DND-41 (cell line): Measurements from ENCODE around the gene NPC1.

Source experiments
- ATAC-seq: fragments of 200-7000 bp; cut with Tn5 transposase; 3 replicates; pipeline ENCODE4 v1.9.1; 2021; ENCODE audit warnings: low read depth; ENCODE audit not compliant: insufficient read depth
- DNase-seq: peaks from one replicate; pipeline ENCODE4 v3.0.0-alpha.2; 2020
- H2AFZ ChIP-seq: 2 replicates; pipeline ENCODE4 v1.6.0; 2012; ENCODE audit warnings: low read depth, low read length
- H3K27ac ChIP-seq: 2 replicates; pipeline ENCODE4 v1.5.1; 2012; ENCODE audit warnings: low read length, inconsistent platforms
- H3K27me3 ChIP-seq: fragments of 200-600 bp; sonication (generic); 2 replicates; pipeline ENCODE4 v1.6.0; 2012; ENCODE audit warnings: low read length, mild to moderate bottlenecking, inconsistent platforms; ENCODE audit not compliant: insufficient read depth, poor library complexity
- H3K36me3 ChIP-seq: 2 replicates; pipeline ENCODE4 v1.5.1; 2012; ENCODE audit warnings: low read length, inconsistent platforms; ENCODE audit not compliant: insufficient read depth
- H3K4me1 ChIP-seq: 2 replicates; pipeline ENCODE4 v1.5.1; 2012; ENCODE audit warnings: mild to moderate bottlenecking, low read length; ENCODE audit not compliant: insufficient read depth
- H3K4me2 ChIP-seq: 2 replicates; pipeline ENCODE4 v1.6.0; 2012; ENCODE audit warnings: mild to moderate bottlenecking, moderate library complexity, low read length, inconsistent platforms; ENCODE audit not compliant: insufficient read depth
- H3K4me3 ChIP-seq, 2 experiments: fragments of 200-600 bp in 1 of 2; shearing (Covaris generic) in 1 of 2; 2 replicates each; pipeline ENCODE4 v1.5.1; 2012 to 2016; ENCODE audit warnings: inconsistent platforms in 2 of 2, low read length in 2 of 2, mild to moderate bottlenecking in 2 of 2, low read depth in 1 of 2, moderate library complexity in 1 of 2
- H3K79me2 ChIP-seq: 2 replicates; pipeline ENCODE4 v1.6.0; 2012; ENCODE audit warnings: low read length, inconsistent platforms; ENCODE audit not compliant: insufficient read depth
- H3K9ac ChIP-seq: 2 replicates; pipeline ENCODE4 v1.6.0; 2012; ENCODE audit warnings: low read depth, mild to moderate bottlenecking, inconsistent platforms, low read length, moderate library complexity
- H3K9me3 ChIP-seq: 2 replicates; pipeline ENCODE4 v1.5.1; 2012; ENCODE audit warnings: low read length, moderate library complexity, mild to moderate bottlenecking, inconsistent platforms; ENCODE audit not compliant: insufficient read depth, severe bottlenecking
- H4K20me1 ChIP-seq: 2 replicates; pipeline ENCODE4 v1.6.0; 2012; ENCODE audit warnings: low read length; ENCODE audit not compliant: insufficient read depth
- EZH2 ChIP-seq: IDR thresholded peaks from 3 replicates; pipeline ENCODE4 v1.6.1; 2012; ENCODE audit warnings: borderline replicate concordance, low read depth, mild to moderate bottlenecking, moderate library complexity, low read length, inconsistent platforms; ENCODE audit not compliant: severe bottlenecking
- TF ChIP-seq, protein P1 (sequence below): IDR thresholded peaks from 2 replicates; pipeline ENCODE4 v1.5.1; 2012; ENCODE audit warnings: borderline replicate concordance, low read length, moderate library complexity, mild to moderate bottlenecking; ENCODE audit not compliant: poor library complexity, severe bottlenecking; ENCODE audit errors: extremely low read depth

The NPC1 gene

DNA sequence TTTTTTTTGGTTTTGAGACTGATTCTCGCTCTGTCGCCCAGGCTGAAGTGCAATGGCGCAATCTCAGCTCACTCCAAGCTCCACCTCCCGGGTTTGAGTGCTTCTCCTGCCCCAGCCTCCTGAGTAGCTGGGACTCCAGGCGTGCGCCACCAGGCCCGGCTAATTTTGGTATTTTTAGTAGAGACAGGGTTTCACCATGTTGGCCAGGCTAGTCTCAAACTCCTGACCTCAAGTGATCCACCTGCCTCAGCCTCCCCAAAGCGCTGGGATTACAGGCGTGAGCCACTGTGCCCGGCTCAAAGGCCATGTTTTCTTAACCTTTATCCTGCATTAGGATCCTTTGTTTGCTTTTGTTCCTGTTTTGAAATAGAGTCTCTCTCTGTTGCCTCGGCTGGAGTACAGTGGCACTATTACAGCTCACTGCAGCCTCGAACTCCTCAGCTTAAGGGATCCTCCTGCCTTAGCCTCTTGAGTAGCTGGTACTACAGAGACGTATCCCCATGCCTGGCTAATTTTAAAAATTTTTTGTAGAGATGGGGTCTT, 41.0 kb downstream of the NPC1 start:
- H2AFZ ChIP-seq = no peak overlapping the region
- H3K27ac ChIP-seq = no peak overlapping the region
- TF ChIP-seq, protein P1, sequence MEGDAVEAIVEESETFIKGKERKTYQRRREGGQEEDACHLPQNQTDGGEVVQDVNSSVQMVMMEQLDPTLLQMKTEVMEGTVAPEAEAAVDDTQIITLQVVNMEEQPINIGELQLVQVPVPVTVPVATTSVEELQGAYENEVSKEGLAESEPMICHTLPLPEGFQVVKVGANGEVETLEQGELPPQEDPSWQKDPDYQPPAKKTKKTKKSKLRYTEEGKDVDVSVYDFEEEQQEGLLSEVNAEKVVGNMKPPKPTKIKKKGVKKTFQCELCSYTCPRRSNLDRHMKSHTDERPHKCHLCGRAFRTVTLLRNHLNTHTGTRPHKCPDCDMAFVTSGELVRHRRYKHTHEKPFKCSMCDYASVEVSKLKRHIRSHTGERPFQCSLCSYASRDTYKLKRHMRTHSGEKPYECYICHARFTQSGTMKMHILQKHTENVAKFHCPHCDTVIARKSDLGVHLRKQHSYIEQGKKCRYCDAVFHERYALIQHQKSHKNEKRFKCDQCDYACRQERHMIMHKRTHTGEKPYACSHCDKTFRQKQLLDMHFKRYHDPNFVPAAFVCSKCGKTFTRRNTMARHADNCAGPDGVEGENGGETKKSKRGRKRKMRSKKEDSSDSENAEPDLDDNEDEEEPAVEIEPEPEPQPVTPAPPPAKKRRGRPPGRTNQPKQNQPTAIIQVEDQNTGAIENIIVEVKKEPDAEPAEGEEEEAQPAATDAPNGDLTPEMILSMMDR = no peak
- TF ChIP-seq EZH2 = no peak
- H3K79me2 ChIP-seq = no peaks in the 10 kb centered on the region
- no peaks in the 10 kb centered on the region for H3K9me3 ChIP-seq
- H3K4me2 ChIP-seq = no peak overlapping the region
- H3K27me3 ChIP-seq = no peaks in the 10 kb centered on the region
- H3K4me1 ChIP-seq = peaks cover 26% of the 10 kb centered on the region
- H4K20me1 ChIP-seq = no peaks in the 10 kb centered on the region
- no peak overlapping the region for H3K9ac ChIP-seq
- DNase-seq (no peak), ATAC-seq (no peak)
- no peak overlapping the region for H3K4me3 ChIP-seq
- H3K36me3 ChIP-seq = peaks cover 73% of the 10 kb centered on the region

DNA sequence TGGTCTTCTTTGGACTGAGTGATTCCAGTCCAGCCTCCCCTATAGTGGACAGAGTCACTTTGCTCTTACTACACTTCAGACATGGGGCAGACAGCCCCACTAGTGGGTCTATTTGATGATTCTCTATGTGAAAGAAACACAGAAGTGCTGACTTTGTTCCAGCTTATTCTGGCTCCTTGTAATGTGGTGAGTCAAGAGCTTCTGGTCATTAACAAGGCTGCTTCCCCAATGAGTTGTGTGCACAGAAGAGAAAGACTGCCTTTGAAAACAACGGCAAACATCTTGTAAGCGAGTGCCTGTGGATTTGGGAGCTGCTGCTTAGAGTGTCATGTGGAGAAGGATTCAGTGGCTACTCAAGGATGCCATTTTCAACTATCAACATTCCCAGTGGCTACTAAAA, 43.8 kb downstream of the NPC1 start:
- no peak overlapping the region for H2AFZ ChIP-seq
- H3K4me2 ChIP-seq = no peak overlapping the region
- H3K79me2 ChIP-seq = no peaks in the 10 kb centered on the region
- no peaks in the 10 kb centered on the region for H3K27me3 ChIP-seq
- TF ChIP-seq, protein P1 = no peak
- no peak for TF ChIP-seq EZH2
- H3K4me3 ChIP-seq = no peak overlapping the region
- H3K9me3 ChIP-seq = no peaks in the 10 kb centered on the region
- H3K4me1 ChIP-seq = peaks cover 40% of the 10 kb centered on the region
- H4K20me1 ChIP-seq = no peaks in the 10 kb centered on the region
- no peak for DNase-seq
- no peak overlapping the region for H3K9ac ChIP-seq
- H3K36me3 ChIP-seq = peaks cover 91% of the 10 kb centered on the region
- ATAC-seq = no peak
- peak overlapping the region; percentile 89 for H3K27ac ChIP-seq

DNA sequence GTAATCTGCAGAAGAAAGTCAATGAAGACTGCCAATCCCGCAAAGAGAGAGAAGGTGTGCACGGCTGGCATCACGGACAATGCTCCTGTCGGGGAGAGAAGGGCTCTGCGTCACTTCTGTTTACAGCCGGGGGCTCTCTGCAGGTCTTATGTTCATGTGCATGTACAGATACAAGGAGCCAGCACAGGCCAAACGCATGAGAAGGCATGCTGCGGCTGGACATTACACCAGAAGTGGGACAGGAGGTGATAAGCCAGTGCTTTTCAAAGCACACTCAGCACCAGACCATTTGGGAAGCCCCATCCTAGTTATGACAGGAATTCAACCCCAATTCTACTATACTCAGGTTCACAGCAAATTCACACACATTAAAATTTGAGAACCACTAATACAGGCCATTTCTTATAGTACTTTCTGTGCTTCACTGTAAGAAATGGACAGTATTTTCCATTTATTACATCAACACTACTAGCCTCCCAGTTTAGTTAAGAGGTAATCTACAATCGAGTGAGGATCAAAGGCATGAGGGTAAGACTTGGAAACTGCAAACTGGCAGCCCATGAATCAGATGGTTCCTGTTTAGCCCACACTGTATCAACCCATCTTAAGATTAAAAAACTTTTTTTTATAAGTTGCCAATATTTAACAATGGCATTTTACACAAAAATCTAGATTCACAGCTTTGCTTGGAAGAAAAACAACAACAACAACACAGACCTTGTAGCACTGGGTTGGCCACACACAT, 44.8 kb downstream of the NPC1 start:
- no peaks in the 10 kb centered on the region for H3K9me3 ChIP-seq
- peaks cover 40% of the 10 kb centered on the region for H3K4me1 ChIP-seq
- DNase-seq = no peak
- H3K27ac ChIP-seq = peak overlapping the region; percentile 89
- peak; percentile 43; the same call in 1 of the 3 replicates for ATAC-seq
- TF ChIP-seq EZH2 = no peak
- TF ChIP-seq, protein P1 = no peak
- H3K79me2 ChIP-seq = no peaks in the 10 kb centered on the region
- peak overlapping the region; percentile 29; the same call in 1 of the 2 replicates for H2AFZ ChIP-seq
- peak overlapping the region; percentile 38 for H3K9ac ChIP-seq
- H3K4me2 ChIP-seq = peak overlapping the region; percentile 57
- peaks cover 90% of the 10 kb centered on the region for H3K36me3 ChIP-seq
- H4K20me1 ChIP-seq = no peaks in the 10 kb centered on the region
- H3K27me3 ChIP-seq = no peaks in the 10 kb centered on the region
- peak overlapping the region in 1 of 2 experiments; percentile 10; a peak in 1 of 4 replicates for H3K4me3 ChIP-seq
